H1 (cell line): Measurements from ENCODE around the gene APOL2.

ENCODE experiments used
- EP300 ChIP-seq, 2 experiments: IDR thresholded peaks; 1 replicate in 1 of 2; 2 replicates in 1 of 2; pipeline ENCODE4 v1.6.1; 2011 to 2012; ENCODE audit warnings: low read depth in 2 of 2, low read length in 2 of 2, mild to moderate bottlenecking in 2 of 2, borderline replicate concordance in 1 of 2, inconsistent platforms in 1 of 2, moderate library complexity in 1 of 2
- HDAC2 ChIP-seq, 2 experiments: fragments of 300-600 bp in 1 of 2; sonication (generic) in 1 of 2; IDR thresholded peaks; 2 replicates each; pipeline ENCODE4 v1.6.1; 2011 to 2012; ENCODE audit warnings: low read depth in 2 of 2, low read length in 2 of 2, mild to moderate bottlenecking in 2 of 2, moderate library complexity in 2 of 2, borderline replicate concordance in 1 of 2, inconsistent platforms in 1 of 2
- JUND ChIP-seq: IDR thresholded peaks from 2 replicates; pipeline ENCODE4 v1.6.1; 2011; ENCODE audit warnings: mild to moderate bottlenecking, improper control_type of control experiment, low read length
- MAFK ChIP-seq: IDR thresholded peaks from 2 replicates; pipeline ENCODE4 v1.6.1; 2012; ENCODE audit warnings: low read depth, mild to moderate bottlenecking, improper control_type of control experiment, low read length
- POLR2AphosphoS5 ChIP-seq: IDR thresholded peaks from 2 replicates; pipeline ENCODE4 v1.6.1; 2011; ENCODE audit warnings: low read depth, low read length
- TAF1 ChIP-seq: IDR thresholded peaks from 2 replicates; pipeline ENCODE4 v1.6.1; 2011; ENCODE audit warnings: mild to moderate bottlenecking, low read depth, low read length
- TF ChIP-seq, protein P1 (sequence below), 3 experiments: IDR thresholded peaks; 1 replicate in 2 of 3; 2 replicates in 1 of 3; pipeline versions ENCODE4 v1.5.1 to v1.6.1; 2011; ENCODE audit warnings: low read length in 3 of 3, mild to moderate bottlenecking in 3 of 3, inconsistent platforms in 2 of 3, low read depth in 1 of 3, moderate library complexity in 1 of 3; ENCODE audit not compliant: insufficient read depth in 1 of 3; ENCODE audit errors: control extremely low read depth in 1 of 3

DNA sequence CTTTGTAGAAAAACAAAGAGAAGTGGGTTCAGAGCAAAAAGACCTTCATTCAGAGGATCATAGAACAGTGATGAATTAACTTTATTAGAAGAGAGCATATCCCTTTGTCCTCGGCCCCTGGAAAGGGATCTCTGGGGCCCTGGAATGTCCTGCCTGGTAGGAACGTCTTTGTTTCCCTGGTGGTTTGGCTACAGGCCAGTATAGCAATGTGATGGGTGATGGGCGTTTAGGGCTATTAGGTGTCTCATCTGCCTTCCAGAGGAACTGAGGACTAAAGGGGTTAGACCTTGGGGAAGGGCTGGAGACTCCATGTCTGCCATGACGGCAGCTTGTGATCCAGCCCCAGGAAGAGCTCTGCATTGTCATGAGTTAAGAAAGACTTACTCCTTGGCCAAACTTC is 46.8 kb downstream of the APOL2 start:
- TF ChIP-seq, protein P1, sequence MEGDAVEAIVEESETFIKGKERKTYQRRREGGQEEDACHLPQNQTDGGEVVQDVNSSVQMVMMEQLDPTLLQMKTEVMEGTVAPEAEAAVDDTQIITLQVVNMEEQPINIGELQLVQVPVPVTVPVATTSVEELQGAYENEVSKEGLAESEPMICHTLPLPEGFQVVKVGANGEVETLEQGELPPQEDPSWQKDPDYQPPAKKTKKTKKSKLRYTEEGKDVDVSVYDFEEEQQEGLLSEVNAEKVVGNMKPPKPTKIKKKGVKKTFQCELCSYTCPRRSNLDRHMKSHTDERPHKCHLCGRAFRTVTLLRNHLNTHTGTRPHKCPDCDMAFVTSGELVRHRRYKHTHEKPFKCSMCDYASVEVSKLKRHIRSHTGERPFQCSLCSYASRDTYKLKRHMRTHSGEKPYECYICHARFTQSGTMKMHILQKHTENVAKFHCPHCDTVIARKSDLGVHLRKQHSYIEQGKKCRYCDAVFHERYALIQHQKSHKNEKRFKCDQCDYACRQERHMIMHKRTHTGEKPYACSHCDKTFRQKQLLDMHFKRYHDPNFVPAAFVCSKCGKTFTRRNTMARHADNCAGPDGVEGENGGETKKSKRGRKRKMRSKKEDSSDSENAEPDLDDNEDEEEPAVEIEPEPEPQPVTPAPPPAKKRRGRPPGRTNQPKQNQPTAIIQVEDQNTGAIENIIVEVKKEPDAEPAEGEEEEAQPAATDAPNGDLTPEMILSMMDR (IDR thresholded peaks at IDR 0.05; ENCODE audit: control extremely low read depth in 1 of 3, insufficient read depth in 1 of 3, low read depth in 1 of 3, low read length in 3 of 3), result no peak
- TF ChIP-seq POLR2AphosphoS5, result no peak
- TF ChIP-seq TAF1, result no peak
- no peak for TF ChIP-seq MAFK
- no peak for TF ChIP-seq HDAC2 (IDR thresholded peaks at IDR 0.05; ENCODE audit: borderline replicate concordance in 1 of 2, low read depth in 2 of 2, low read length in 2 of 2)
- no peak for TF ChIP-seq JUND
- no peak for TF ChIP-seq EP300 (IDR thresholded peaks at IDR 0.05; ENCODE audit: borderline replicate concordance in 1 of 2, low read depth in 2 of 2, low read length in 2 of 2)
